K562 (cell line): ENCODE data around the gene DAPK1. TPM values are rescaled to one million over a fixed set of nuclear protein-coding genes. Genes with fewer than 3 reads are reported as not detected.

Source experiments
- ATAC-seq: fragments of 200-7000 bp; cut with Tn5 transposase; 3 replicates; pipeline ENCODE4 v1.9.1; 2020; ENCODE audit warnings: moderate library complexity
- BruUV-seq: library from RNA; stranded (reverse); fragments of 400-500 nt; replicated peaks from 2 replicates; lab custom pipeline; 2021; lab: Mats Ljungman, UMichigan
- CTCF ChIA-PET: fragments of 300-600 bp; formaldehyde crosslinking; extraction: SDS; loops from one replicate; lab custom pipeline; 2021; ENCODE audit warnings: low intra/inter-chr PET ratio; lab: Yijun Ruan, JAX
- POLR2A ChIA-PET: fragments of 300-600, 350-650 bp; sonication (Branson Sonifier 250); formaldehyde crosslinking; extraction: SDS; loops from one replicate; lab custom pipeline; 2021; ENCODE audit warnings: antibody characterized with exemption, inconsistent platforms; lab: Yijun Ruan, JAX
- DNase-seq, 4 experiments: peaks; one replicate each; pipeline versions ENCODE4 v3.0.0 to v3.0.0-alpha.2; 2011 to 2018; ENCODE audit warnings: low spot score in 3 of 4, mixed read lengths in 3 of 4; ENCODE audit errors: extremely low read depth in 1 of 4
- FAIRE-seq: peaks from 2 replicates; lab custom pipeline; 2011; peaks lifted over from hg19 to GRCh38; lab: Jason Lieb, UNC
- H2AFZ ChIP-seq: 2 replicates; pipeline ENCODE4 v1.6.0; 2011; ENCODE audit warnings: low read depth, low read length, control low read depth, inconsistent platforms
- H3K27ac ChIP-seq: fragments of 200-600 bp; 3 replicates; pipeline ENCODE4 v1.8.0; 2011; ENCODE audit warnings: low read depth, mild to moderate bottlenecking, control low read depth, inconsistent platforms, low read length, moderate library complexity, mixed read lengths; ENCODE audit errors: extremely low read depth
- H3K27me3 ChIP-seq, 2 experiments: fragments of 300-600 bp in 1 of 2; 2 replicates in 1 of 2; 3 replicates in 1 of 2; pipeline versions ENCODE4 v1.6.0 to v1.8.0; 2011; ENCODE audit warnings: inconsistent platforms in 2 of 2, low read length in 2 of 2, mild to moderate bottlenecking in 1 of 2, mixed read lengths in 1 of 2, moderate library complexity in 1 of 2; ENCODE audit not compliant: control insufficient read depth in 2 of 2, insufficient read depth in 2 of 2
- H3K36me3 ChIP-seq: fragments of 300-600 bp; 3 replicates; pipeline ENCODE4 v1.8.0; 2011; ENCODE audit warnings: mild to moderate bottlenecking, low read length, inconsistent platforms; ENCODE audit not compliant: control insufficient read depth, insufficient read depth
- H3K4me1 ChIP-seq, 2 experiments: fragments of 200-600 bp in 1 of 2; replicated peaks in 1 of 2; 2 replicates in 1 of 2; 3 replicates in 1 of 2; pipeline versions ENCODE4 v1.5.1 to v1.8.0; 2011; ENCODE audit warnings: inconsistent platforms in 2 of 2, low read length in 2 of 2, mild to moderate bottlenecking in 1 of 2, mixed read lengths in 1 of 2, moderate library complexity in 1 of 2; ENCODE audit not compliant: control insufficient read depth in 2 of 2, insufficient read depth in 2 of 2
- H3K4me2 ChIP-seq: 2 replicates; pipeline ENCODE4 v1.6.1; 2011; ENCODE audit warnings: low read length, control low read depth, inconsistent platforms, mixed read lengths; ENCODE audit not compliant: insufficient read depth
- H3K4me3 ChIP-seq: fragments of 200-600 bp; sonication (generic), shearing (Covaris generic); 2 replicates; pipeline ENCODE4 v1.5.1; 2016; ENCODE audit warnings: control low read depth, inconsistent platforms
- H3K79me2 ChIP-seq: fragments of 200-600 bp; 3 replicates; pipeline ENCODE4 v1.8.0; 2011; ENCODE audit warnings: low read length, inconsistent platforms; ENCODE audit not compliant: control insufficient read depth, insufficient read depth
- H3K9ac ChIP-seq, 2 experiments: 2 replicates each; pipeline versions ENCODE4 v1.6.0 to v1.6.1; 2011; ENCODE audit warnings: low read depth in 2 of 2, low read length in 2 of 2, control low read depth in 1 of 2, inconsistent platforms in 1 of 2, mild to moderate bottlenecking in 1 of 2, mixed read lengths in 1 of 2; ENCODE audit not compliant: insufficient read depth in 1 of 2
- H3K9me1 ChIP-seq: one replicate; pipeline ENCODE4 v1.6.0; 2011; ENCODE audit warnings: inconsistent platforms, mild to moderate bottlenecking, low read length, moderate library complexity; ENCODE audit not compliant: control insufficient read depth, insufficient read depth
- H3K9me3 ChIP-seq: replicated peaks from 2 replicates; pipeline ENCODE4 v1.5.1; 2011; ENCODE audit warnings: low read depth, low read length, inconsistent platforms; ENCODE audit not compliant: control insufficient read depth, insufficient read depth
- H4K20me1 ChIP-seq: replicated peaks from 2 replicates; pipeline ENCODE4 v1.6.1; 2011; ENCODE audit warnings: low read length, inconsistent platforms, mixed read lengths; ENCODE audit not compliant: control insufficient read depth, insufficient read depth
- BCL6 ChIP-seq: fragments of 250-450 bp; sonication (Bioruptor Pico); IDR thresholded peaks from 2 replicates; pipeline ENCODE4 v1.4.0; 2020
- MEF2A ChIP-seq: IDR thresholded peaks from 2 replicates; pipeline ENCODE4 v1.6.1; 2011; ENCODE audit warnings: low read depth, mild to moderate bottlenecking, low read length, moderate library complexity; ENCODE audit not compliant: control insufficient read depth
- SIRT6 ChIP-seq: IDR thresholded peaks from one replicate; pipeline ENCODE4 v1.6.1; 2012; ENCODE audit warnings: low read depth, mild to moderate bottlenecking, control low read depth, inconsistent platforms, low read length, moderate library complexity
- SOX6 ChIP-seq: fragments of 450-650 bp; IDR thresholded peaks from 2 replicates; pipeline ENCODE4 v1.6.1; 2014; ENCODE audit warnings: mild to moderate bottlenecking
- WHSC1 ChIP-seq: IDR thresholded peaks from one replicate; pipeline ENCODE4 v1.6.1; 2012; ENCODE audit warnings: low read length, control low read depth, inconsistent platforms
- WGBS: fragments of 100-300 bp; shearing (Covaris generic); methylation state at CpG from one replicate; pipeline ENCODE4 v1.1.6; 2016; ENCODE audit warnings: low coverage, mixed read lengths; ENCODE audit not compliant: insufficient coverage; ENCODE audit errors: missing lambda C conversion rate; 5-methylcytosine and 5-hydroxymethylcytosine counted together
- in situ Hi-C: fragments of 300-500 bp; cut with MboI; formaldehyde crosslinking; loops from 4 replicates; pipeline ENCODE4 v1.15.0; 2018; ENCODE audit warnings: inconsistent platforms, mixed read lengths
- intact Hi-C: fragments of 100-400 bp; cut with micrococcal nuclease; formaldehyde crosslinking; loops from 2 replicates; pipeline ENCODE4 v1.14.2; 2022
- polyA plus RNA-seq, 8 experiments: library from polyadenylated mRNA; depleted of rRNA in 4 of 8; stranded (reverse) in 5 of 8; unstranded in 3 of 8; fragments of >200 nt; fragmentation: Nextera tagmentation in 2 of 8; fragmentation: Illumina TruSeq in 1 of 8; extraction: Ambion mirVana in 2 of 8; extraction: Trizol in 1 of 8; gene quantifications; 2 replicates each; pipeline versions ENCODE4 v1.2.1 to v1.2.3, GENCODE V29; 2011 to 2014; ENCODE audit warnings: inconsistent platforms in 1 of 8, missing spikeins in 1 of 8
- total RNA-seq, 7 experiments: library from RNA; depleted of rRNA in 6 of 7; stranded (reverse); fragments of >200 nt in 6 of 7; fragmentation: Illumina TruSeq in 2 of 7; extraction: Trizol in 2 of 7; gene quantifications; 2 replicates each; pipeline versions ENCODE4 v1.2.1 to v1.2.3, GENCODE V29; 2011 to 2021; ENCODE audit warnings: low replicate concordance in 1 of 7

DAPK1 gene
- total and polyA plus RNA-seq, 9 of the 15 experiments (the other 6 are each of a cell fraction or from before 2014, with no cell fraction given): 1.7 to 26.4 (median 15.8) TPM

GRCh38 chr9:87682618-87683017 is 185.0 kb downstream of the DAPK1 start:
- TF ChIP-seq MEF2A: no peak
- no peak for TF ChIP-seq WHSC1
- no peak for TF ChIP-seq SOX6
- TF ChIP-seq BCL6 (CRISPR knock-in tag): no peak
- no peak for TF ChIP-seq SIRT6
- Histone ChIP-seq H3K9ac (no peak overlapping the region), H3K4me3 (no peak overlapping the region), H3K27ac (no peak overlapping the region), H3K9me3 (no peaks in the 10 kb centered on the region), H3K4me2 (no peak overlapping the region), H3K79me2 (no peaks in the 10 kb centered on the region), H3K9me1 (no peaks in the 10 kb centered on the region), H4K20me1 (no peaks in the 10 kb centered on the region), H3K36me3 (peaks cover 30% of the 10 kb centered on the region; the same call in 2 of the 3 replicates), H2AFZ (no peak overlapping the region), H3K4me1 (peaks cover 10 to 14% of the 10 kb centered on the region in 2 experiments; a peak in 4 of 5 replicates), H3K27me3 (no peaks in the 10 kb centered on the region)
- ChIA-PET POLR2A (no interaction called here), CTCF (interaction anchor here (0.5 to 4.1 kb wide), 3 partner anchors 129 to 390 kb away, joined by 3 to 21 read pairs (median 3); no protein-coding TSS in a partner anchor)
- BruUV-seq: no TSS peak
- in situ Hi-C loops (loop anchor here (25.0 kb wide), 1 partner anchor 630 kb away; no protein-coding TSS in a partner anchor), intact Hi-C loops (loop anchor here (10.0 kb wide), 1 partner anchor 362 kb away; no protein-coding TSS in a partner anchor)
- FAIRE-seq (no peak), DNase-seq (no peak), ATAC-seq (no peak)
- 83% methylated on average over 2 of the region's 4 CpGs for WGBS
